K562 (cell line): ENCODE data around the gene TOP3A. TPM values are rescaled to one million over a fixed set of nuclear protein-coding genes. Genes with fewer than 3 reads are reported as not detected.

Experiments used
- CXXC5 ChIP-seq: fragments of 250-450 bp; sonication (Bioruptor Pico); IDR thresholded peaks from 2 replicates; pipeline ENCODE4 v1.8.0; 2022; ENCODE audit warnings: inconsistent platforms, mild to moderate bottlenecking, moderate library complexity
- FOXO4 ChIP-seq: fragments of 450-650 bp; formaldehyde crosslinking; IDR thresholded peaks from 2 replicates; pipeline ENCODE4 v1.4.0; 2020; ENCODE audit warnings: mild to moderate bottlenecking, moderate library complexity
- HNRNPL ChIP-seq: fragments of 200-400 bp; formaldehyde crosslinking; IDR thresholded peaks from 2 replicates; pipeline ENCODE4 v1.6.1; 2017; ENCODE audit warnings: low read depth, mild to moderate bottlenecking, low read length
- MYC ChIP-seq, 2 experiments: fragments of 250-450 bp in 1 of 2; sonication (Bioruptor Pico) in 1 of 2; IDR thresholded peaks; 2 replicates each; pipeline versions ENCODE4 v1.5.1 to v1.6.1; 2012 to 2021; ENCODE audit warnings: low read depth in 2 of 2, borderline replicate concordance in 1 of 2, improper control_type of control experiment in 1 of 2, low read length in 1 of 2, mild to moderate bottlenecking in 1 of 2, moderate library complexity in 1 of 2
- NR2C2 ChIP-seq, 2 experiments: fragments of 200-800 bp in 1 of 2; sonication (Bioruptor generic) in 1 of 2; sonication (generic) in 1 of 2; formaldehyde crosslinking in 1 of 2; IDR thresholded peaks; 2 replicates each; pipeline versions ENCODE4 v1.6.1 to v1.8.0; 2016 to 2022; ENCODE audit warnings: mild to moderate bottlenecking in 1 of 2, missing compliant biosample characterization in 1 of 2, missing genetic modification characterization in 1 of 2, missing genetic modification reagents in 1 of 2
- ZNF253 ChIP-seq: fragments of 250-450 bp; sonication (Bioruptor Pico); conservative IDR thresholded peaks from 2 replicates; pipeline ENCODE4 v1.6.1; 2021; ENCODE audit warnings: mild to moderate bottlenecking
- ZNF398 ChIP-seq: fragments of 250-450 bp; sonication (Bioruptor Pico); IDR thresholded peaks from 2 replicates; pipeline ENCODE4 v1.8.0; 2021; ENCODE audit warnings: moderate library complexity, mild to moderate bottlenecking, inconsistent platforms
- ZNF695 ChIP-seq: fragments of 450-650 bp; formaldehyde crosslinking; IDR thresholded peaks from 2 replicates; pipeline ENCODE4 v1.4.0; 2020; ENCODE audit warnings: mild to moderate bottlenecking, moderate library complexity
- ZSCAN29 ChIP-seq: fragments of 450-650 bp; IDR thresholded peaks from 2 replicates; pipeline ENCODE4 v1.6.1; 2017
- polyA plus RNA-seq, 8 experiments: library from polyadenylated mRNA; depleted of rRNA in 4 of 8; stranded (reverse) in 5 of 8; unstranded in 3 of 8; fragments of >200 nt; fragmentation: Nextera tagmentation in 2 of 8; fragmentation: Illumina TruSeq in 1 of 8; extraction: Ambion mirVana in 2 of 8; extraction: Trizol in 1 of 8; gene quantifications; 2 replicates each; pipeline versions ENCODE4 v1.2.1 to v1.2.3, GENCODE V29; 2011 to 2014; ENCODE audit warnings: inconsistent platforms in 1 of 8, missing spikeins in 1 of 8
- total RNA-seq, 7 experiments: library from RNA; depleted of rRNA in 6 of 7; stranded (reverse); fragments of >200 nt in 6 of 7; fragmentation: Illumina TruSeq in 2 of 7; extraction: Trizol in 2 of 7; gene quantifications; 2 replicates each; pipeline versions ENCODE4 v1.2.1 to v1.2.3, GENCODE V29; 2011 to 2021; ENCODE audit warnings: low replicate concordance in 1 of 7
- TF ChIP-seq, protein P1 (sequence below): fragments of 200-600 bp; sonication (generic); IDR thresholded peaks from one replicate; pipeline ENCODE4 v1.6.1; 2012; ENCODE audit warnings: mild to moderate bottlenecking, low read depth, low read length, inconsistent platforms

The TOP3A gene
- total and polyA plus RNA-seq, 9 of the 15 experiments (the other 6 are each of a cell fraction or from before 2014, with no cell fraction given), result 5.2 to 49.7 (median 24.7) TPM

DNA sequence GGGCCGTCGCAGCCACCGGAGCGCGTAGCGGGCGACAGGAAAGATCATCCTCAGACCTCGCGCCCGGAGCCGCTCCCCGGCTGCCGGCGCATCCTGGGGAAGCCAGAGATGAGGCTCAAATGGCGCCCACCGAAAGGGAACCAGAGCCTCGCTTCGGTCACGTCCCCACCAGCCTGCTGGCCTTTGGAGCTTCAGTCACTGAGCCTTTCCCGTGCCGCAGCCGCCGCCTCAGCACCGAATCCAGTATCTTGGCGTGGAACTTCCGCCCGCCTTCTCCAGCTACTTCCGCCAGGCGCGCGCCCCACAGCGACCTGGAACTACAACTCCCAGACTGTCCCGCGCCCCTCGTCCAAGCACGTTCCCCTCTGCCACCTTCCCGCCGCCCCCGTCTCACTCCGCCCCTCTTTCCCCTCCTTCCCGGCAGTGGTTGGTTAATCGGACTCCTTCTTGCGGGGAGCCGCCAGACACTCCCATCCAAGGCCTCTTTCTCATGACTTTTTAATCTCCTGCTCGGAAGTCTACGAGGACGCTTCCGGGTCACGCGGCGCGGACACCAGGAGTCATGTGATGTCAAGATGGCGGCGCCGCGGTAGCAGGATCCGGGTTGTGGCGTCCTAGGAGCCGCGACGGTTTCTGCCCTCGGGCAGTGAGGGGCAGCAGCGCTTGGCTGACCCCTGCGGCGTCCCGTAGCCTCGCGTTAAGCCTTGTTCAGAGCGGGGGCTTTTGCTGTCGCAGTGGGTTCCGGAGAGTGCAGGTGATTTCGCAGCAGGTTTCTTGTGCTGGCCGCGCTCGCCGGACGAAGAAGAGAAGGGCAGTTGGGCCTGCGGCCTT is at the start of gene TOP3A, which contains the start of gene SMCR8 (continued):
- TF ChIP-seq ZNF695 (CRISPR knock-in tag) (no peak), CXXC5 (peak; percentile 68), MYC (IDR thresholded peaks at IDR 0.05; ENCODE audit: low read depth, low read length) (peak; percentile 50), MYC (CRISPR knock-in tag; IDR thresholded peaks at IDR 0.05; ENCODE audit: borderline replicate concordance, low read depth) (no peak), HNRNPL (no peak), FOXO4 (CRISPR knock-in tag) (no peak), ZNF398 (CRISPR knock-in tag) (no peak), ZSCAN29 (no peak), ZNF253 (no peak), NR2C2 (CRISPR knock-in tag; IDR thresholded peaks at IDR 0.05) (peak; percentile 85), NR2C2 (tag; IDR thresholded peaks at IDR 0.05) (peak; percentile 99)
- TF ChIP-seq, protein P1, sequence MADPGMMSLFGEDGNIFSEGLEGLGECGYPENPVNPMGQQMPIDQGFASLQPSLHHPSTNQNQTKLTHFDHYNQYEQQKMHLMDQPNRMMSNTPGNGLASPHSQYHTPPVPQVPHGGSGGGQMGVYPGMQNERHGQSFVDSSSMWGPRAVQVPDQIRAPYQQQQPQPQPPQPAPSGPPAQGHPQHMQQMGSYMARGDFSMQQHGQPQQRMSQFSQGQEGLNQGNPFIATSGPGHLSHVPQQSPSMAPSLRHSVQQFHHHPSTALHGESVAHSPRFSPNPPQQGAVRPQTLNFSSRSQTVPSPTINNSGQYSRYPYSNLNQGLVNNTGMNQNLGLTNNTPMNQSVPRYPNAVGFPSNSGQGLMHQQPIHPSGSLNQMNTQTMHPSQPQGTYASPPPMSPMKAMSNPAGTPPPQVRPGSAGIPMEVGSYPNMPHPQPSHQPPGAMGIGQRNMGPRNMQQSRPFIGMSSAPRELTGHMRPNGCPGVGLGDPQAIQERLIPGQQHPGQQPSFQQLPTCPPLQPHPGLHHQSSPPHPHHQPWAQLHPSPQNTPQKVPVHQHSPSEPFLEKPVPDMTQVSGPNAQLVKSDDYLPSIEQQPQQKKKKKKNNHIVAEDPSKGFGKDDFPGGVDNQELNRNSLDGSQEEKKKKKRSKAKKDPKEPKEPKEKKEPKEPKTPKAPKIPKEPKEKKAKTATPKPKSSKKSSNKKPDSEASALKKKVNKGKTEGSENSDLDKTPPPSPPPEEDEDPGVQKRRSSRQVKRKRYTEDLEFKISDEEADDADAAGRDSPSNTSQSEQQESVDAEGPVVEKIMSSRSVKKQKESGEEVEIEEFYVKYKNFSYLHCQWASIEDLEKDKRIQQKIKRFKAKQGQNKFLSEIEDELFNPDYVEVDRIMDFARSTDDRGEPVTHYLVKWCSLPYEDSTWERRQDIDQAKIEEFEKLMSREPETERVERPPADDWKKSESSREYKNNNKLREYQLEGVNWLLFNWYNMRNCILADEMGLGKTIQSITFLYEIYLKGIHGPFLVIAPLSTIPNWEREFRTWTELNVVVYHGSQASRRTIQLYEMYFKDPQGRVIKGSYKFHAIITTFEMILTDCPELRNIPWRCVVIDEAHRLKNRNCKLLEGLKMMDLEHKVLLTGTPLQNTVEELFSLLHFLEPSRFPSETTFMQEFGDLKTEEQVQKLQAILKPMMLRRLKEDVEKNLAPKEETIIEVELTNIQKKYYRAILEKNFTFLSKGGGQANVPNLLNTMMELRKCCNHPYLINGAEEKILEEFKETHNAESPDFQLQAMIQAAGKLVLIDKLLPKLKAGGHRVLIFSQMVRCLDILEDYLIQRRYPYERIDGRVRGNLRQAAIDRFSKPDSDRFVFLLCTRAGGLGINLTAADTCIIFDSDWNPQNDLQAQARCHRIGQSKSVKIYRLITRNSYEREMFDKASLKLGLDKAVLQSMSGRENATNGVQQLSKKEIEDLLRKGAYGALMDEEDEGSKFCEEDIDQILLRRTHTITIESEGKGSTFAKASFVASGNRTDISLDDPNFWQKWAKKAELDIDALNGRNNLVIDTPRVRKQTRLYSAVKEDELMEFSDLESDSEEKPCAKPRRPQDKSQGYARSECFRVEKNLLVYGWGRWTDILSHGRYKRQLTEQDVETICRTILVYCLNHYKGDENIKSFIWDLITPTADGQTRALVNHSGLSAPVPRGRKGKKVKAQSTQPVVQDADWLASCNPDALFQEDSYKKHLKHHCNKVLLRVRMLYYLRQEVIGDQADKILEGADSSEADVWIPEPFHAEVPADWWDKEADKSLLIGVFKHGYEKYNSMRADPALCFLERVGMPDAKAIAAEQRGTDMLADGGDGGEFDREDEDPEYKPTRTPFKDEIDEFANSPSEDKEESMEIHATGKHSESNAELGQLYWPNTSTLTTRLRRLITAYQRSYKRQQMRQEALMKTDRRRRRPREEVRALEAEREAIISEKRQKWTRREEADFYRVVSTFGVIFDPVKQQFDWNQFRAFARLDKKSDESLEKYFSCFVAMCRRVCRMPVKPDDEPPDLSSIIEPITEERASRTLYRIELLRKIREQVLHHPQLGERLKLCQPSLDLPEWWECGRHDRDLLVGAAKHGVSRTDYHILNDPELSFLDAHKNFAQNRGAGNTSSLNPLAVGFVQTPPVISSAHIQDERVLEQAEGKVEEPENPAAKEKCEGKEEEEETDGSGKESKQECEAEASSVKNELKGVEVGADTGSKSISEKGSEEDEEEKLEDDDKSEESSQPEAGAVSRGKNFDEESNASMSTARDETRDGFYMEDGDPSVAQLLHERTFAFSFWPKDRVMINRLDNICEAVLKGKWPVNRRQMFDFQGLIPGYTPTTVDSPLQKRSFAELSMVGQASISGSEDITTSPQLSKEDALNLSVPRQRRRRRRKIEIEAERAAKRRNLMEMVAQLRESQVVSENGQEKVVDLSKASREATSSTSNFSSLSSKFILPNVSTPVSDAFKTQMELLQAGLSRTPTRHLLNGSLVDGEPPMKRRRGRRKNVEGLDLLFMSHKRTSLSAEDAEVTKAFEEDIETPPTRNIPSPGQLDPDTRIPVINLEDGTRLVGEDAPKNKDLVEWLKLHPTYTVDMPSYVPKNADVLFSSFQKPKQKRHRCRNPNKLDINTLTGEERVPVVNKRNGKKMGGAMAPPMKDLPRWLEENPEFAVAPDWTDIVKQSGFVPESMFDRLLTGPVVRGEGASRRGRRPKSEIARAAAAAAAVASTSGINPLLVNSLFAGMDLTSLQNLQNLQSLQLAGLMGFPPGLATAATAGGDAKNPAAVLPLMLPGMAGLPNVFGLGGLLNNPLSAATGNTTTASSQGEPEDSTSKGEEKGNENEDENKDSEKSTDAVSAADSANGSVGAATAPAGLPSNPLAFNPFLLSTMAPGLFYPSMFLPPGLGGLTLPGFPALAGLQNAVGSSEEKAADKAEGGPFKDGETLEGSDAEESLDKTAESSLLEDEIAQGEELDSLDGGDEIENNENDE, result no peak
